ENCODE measurements around the gene TRAPPC2L.
A peak's percentile ranks its signal among the peaks of the same experiment; 100 is the strongest.
"Not testable (repeated sequence)": the region's sequence is repeated elsewhere in the genome, so short reads cannot be mapped to it uniquely, and the experiment has no call there.

TRAPPC2L gene

GRCh38 chr16:88894266-88894665, 37.3 kb downstream of the TRAPPC2L start:
- not testable (repeated sequence) for DNase-seq

DNA sequence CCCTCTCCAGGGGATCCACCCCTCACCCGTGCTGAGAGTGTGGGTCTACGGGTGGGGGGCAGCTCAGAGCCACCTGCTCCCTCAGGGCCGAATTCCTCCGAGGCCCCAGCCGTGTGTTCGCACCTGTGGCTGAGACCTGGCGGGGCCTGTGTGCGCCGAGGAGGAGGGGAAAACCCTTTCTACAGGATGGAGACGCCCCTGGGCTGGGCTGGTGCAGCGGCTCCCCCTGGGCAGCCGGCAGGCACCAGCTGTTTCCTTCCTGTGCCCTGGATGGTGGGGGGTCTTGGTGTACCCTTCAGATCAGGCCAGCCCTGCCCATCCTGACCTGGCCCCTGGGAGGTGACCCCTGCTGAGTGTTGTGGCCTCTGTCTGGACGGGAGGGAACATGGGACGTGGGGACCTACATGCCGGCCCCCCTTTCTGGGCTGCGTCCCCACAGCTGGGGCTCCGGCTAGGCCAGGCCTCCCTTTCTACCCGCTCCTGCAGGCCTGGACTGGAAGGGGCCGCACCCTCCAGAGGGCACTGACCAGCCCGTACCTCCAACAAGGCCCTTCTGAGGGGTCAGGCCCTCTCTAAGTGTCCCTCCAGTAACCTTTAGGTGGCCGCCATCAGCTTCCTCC, 37.9 kb downstream of the TRAPPC2L start:
- DNase-seq: no peak

GRCh38 chr16:88895335-88895734, 38.4 kb downstream of the TRAPPC2L start:
- no peak for DNase-seq

DNA sequence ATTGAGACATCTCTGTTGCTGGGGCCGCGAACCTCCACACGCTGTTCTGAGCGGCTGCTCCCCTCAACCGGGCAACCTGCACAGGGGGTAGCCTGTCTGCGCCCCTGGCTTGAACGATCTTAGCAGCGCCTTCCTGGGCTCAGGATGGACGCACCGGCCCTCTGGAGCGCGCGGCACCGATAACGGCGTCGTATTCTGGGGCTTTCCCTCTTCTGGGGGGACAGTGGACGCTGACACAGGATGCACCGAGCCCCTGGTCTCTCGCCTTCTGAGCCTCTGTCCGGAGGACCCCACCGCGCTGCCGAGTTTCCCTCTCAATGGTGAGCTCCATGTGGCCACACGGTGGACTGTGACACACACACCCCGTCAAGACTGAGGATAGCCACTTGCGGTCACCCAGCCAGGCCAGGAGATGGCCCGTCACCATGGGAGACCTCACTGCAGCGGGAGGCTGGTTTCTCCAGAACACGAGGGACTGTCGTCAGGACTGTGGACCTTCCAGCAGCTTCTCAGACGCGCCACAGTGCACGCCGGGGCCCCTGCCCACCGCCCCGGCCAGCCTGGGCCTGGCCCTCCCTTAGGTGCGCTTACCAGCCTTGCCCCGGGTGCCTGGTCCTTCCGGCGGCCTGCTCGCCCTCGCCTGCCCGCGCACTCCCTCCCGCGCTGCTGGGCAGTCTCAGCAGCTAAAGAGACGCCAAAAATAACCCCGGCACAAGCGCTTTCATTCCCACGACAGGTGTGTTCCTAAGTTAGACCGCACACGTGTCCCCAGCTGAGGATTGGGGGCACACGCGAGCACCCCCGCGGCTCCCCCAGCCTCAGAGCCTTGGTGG, 39.5 kb downstream of the TRAPPC2L start:
- no peak for DNase-seq

DNA sequence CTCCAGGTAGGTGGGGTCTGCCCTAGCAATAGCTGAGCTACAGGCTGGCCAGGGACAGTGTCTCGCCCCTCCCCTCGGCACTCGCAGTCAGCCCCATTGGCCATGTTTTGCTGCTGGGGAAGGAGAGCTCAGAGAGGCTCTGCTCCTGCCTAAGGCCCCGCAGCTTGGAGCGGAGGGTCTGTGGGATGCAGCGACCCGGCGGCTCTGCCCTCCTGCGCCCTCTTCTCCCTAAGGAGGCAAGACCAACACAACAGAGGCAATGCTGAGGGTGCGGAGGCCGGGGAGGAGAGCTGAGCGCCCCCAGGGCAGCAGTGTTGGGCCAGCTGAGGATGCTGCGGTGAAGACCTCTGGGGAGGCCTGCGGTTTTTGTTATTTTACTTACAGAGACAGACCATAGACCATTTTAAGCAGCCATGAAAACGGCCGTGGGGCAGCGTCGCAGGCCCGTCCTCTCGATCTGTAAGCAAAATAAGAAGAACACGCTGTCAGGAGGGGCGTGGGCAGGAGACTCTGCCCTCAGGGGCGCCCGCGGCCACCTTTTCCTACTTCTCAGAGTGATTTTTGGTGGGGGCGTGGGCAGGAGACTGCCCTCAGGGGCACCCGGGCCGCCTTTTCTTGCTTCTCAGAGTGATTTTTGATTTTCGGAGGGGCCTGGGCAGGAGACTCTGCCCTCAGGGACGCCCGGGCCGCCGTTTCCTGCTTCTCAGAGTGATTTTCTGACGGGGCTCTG, 40.9 kb downstream of the TRAPPC2L start:
- no peak for DNase-seq

- DNase-seq: no peak
Observed at GRCh38 chr16:88899901-88900661, 43.2 kb downstream of the TRAPPC2L start.

DNA sequence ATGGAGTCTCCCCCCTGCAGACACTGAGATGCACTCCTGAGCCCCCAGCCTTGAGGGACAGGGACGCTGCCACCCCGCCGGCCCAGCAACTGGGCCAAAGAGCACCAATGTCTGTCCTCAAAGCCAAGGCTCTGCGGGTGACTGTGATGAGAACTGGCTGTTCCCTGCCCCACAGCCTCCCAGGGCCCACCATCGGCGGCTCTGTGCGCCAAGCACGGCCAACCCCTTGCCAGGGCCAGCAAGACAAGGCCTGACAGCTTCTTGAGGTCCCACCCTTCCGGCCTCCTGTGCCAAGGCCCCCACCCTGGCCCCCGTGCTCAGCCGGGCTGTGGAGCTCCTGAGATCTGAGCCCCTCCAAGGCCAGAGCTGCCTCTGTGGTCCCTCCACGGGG, 43.7 kb downstream of the TRAPPC2L start:
- DNase-seq: no peak

DNA sequence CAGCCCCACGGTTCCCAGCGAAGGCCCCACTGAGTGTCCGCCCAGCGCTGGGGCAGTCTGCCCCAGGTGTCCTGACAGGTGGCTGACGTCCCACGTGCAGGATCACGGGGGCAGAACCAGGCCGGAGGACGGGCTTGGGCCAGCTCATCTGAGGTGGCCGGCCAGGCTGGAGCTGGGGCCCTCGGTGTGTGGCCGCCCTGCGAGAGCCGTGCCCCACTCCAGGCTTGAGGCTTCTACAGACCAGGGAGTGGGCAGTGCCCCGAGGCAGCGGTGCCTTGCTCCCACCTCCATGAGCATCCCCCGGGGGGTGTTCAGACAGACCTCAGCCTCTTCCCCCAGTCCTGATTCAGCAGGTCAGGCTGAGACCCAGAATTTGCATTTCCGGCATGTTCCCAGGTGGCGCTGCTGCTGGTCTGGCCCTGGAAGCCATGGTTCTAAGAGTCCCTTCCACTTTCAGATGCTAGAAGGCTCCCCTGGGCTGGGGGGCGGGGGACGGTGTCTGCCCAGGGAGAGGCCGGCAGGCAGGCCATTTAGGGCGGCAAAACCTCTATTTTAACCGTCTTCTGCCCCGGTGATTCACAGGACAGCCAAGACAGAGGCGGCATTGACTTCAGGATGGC, 44.9 kb downstream of the TRAPPC2L start:
- DNase-seq: no peak

GRCh38 chr16:88902744-88903143, 45.8 kb downstream of the TRAPPC2L start:
- no peak for DNase-seq

- DNase-seq: no peak
Observed at GRCh38 chr16:88903267-88903666, 46.3 kb downstream of the TRAPPC2L start.

DNA sequence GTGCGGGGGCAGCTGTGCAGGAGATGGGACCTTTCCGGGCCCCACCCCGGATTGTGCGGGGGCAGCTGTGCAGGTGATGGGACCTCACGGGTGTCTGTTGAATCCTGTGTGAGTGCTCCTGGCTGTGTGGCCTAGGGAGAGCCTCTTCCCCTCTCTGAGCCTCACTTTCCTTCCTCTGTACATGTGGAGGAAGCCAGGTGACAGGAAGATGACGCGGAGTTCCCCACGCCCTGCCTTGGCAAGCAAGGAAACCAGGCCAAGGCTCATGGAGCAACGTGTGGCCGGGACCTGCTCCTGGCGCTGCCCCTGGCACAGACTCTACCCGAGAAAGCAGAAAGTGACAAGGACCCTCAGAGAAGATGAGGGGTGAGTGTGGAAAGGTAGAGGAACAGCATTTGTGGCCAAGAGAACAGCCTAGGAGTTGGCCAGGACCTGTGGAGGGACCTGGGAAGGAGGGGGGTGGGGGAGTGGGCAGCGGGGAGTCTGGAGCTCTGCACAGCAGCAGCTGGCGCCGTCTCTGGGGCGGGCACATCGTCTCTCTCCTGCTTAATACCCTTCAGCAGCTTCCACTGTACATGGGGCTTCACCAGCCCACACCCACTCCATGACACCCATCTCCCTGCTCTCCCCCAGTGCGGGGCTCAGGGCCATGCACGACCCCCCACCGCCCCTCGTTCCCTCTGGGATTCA, 47.9 kb downstream of the TRAPPC2L start:
- no peak for DNase-seq

DNA sequence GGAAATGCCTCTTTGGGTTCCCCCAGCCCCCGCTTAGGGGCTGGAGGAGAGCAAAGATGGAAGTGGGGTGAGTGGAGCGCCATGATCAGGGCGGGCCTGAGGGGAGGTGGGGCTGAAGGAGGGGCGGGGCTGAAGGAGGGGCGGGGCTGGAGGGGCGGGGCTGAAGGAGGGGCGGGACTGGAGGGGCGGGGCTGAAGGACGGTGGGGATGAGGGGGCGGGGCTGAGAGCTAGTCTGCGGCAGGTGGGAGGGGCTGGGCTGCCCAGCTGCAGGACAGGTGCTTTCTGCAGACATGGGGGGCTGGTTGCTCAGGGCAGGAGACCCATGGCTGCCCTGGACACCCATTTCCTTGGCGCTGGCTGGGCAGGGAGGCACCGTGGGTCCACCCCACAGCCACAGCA, 48.6 kb downstream of the TRAPPC2L start:
- no peak for DNase-seq

DNA sequence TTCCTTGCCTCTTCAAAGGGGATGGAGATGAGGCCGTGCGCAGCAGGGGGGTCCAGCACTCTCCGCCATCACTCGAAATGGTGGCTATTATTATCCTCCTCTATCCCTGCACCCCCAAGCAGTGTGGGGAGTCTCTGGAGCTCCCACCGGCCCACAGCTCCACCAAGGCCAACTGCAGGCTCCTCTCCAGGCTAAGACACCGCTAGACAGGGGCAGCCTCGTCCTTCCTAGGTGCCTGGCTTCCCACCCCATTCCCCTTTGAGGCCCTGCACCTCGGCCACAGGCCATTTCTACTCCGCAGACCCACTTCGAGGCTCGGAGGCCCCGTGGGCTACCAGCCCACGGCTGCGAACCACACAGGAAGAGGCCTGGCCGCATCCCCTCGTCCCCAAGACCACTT, 49.1 kb downstream of the TRAPPC2L start:
- DNase-seq: no peak

DNA sequence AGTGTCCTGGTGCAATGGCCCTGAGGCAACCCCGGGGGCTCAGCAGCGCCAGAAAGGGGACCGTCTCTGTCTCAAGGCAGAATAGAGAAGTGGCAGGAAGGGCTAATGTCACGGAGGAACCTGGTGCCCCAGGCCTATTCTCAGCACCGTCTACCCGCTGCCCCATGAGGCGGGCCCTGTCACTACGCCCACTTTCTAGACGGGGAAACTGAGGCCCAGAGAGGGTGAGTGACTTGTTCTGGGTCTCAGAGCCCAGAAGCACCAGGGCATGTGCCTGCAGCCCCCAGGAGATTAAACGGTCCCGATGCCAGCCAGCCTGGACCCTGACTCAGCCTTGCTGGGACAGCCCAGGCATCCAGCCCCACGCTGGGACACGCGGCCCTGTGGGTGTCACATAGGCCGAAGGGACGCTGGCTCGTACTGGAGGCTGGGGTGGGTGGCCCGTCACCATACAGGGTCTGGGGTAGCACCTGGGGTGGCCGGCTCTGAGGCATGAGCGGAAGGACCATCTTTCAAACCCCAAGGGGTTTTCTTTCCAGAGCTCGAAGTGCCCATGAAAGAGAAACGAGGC, 49.7 kb downstream of the TRAPPC2L start:
- DNase-seq: no peak

- no peak for DNase-seq
Observed at GRCh38 chr16:88907768-88908167, 50.8 kb downstream of the TRAPPC2L start.

DNA sequence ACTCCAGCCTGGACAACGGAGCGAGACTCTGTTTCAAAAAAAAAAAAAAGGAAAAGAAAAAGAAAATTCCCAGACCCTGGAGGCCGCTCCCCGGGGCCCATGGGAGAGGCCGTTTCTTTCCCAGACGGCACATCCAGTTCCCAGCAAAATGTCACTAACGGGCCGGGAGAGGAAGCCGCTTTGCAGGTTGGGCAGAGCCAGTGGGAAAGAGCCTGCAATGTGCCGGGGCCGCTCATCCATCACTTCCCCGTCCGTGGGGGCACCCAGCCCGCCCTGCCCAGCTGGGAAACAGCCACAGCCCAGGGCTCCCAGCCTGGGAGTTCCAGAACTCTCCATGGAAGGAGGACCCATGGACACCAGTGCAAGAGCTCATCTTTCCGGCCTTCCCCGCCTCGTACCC, 51.4 kb downstream of the TRAPPC2L start:
- no peak for DNase-seq

DNA sequence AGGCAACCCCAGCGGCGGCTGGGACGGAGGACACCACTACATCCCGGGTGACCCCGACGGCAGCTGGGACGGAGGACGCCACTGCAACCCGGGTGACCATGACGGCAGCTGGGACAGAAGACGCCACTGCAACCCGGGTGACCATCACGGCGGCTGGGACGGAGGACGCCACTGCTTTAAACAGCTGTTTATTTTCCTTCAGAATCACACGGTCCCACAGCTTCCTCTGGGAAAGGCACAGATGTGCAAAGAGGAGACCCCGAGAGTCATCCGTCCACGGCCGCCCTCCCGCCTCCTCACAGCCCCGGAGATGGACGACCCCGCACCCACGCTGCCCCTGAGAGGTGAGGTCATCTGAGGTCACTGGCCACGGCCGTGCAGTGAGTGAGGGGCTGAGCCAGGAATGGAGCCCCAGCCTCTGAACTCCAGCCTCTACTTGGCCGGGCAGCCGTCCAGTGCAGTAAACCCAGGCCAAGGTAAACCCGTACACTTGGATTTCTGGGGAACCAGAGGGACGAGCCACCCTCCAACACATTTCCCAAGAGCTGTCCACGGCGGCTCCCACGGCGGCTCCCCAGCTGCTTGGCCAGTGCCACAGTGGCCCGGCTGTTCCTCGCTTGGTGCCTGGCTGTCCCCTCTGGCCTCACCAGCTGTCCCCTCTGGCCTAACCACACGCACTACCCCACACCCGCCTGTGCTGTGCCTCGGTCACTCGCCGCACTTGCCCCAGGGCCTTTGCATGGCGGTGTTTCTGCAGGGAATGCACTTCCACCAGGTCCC, 52.7 kb downstream of the TRAPPC2L start:
- no peak for DNase-seq

DNA sequence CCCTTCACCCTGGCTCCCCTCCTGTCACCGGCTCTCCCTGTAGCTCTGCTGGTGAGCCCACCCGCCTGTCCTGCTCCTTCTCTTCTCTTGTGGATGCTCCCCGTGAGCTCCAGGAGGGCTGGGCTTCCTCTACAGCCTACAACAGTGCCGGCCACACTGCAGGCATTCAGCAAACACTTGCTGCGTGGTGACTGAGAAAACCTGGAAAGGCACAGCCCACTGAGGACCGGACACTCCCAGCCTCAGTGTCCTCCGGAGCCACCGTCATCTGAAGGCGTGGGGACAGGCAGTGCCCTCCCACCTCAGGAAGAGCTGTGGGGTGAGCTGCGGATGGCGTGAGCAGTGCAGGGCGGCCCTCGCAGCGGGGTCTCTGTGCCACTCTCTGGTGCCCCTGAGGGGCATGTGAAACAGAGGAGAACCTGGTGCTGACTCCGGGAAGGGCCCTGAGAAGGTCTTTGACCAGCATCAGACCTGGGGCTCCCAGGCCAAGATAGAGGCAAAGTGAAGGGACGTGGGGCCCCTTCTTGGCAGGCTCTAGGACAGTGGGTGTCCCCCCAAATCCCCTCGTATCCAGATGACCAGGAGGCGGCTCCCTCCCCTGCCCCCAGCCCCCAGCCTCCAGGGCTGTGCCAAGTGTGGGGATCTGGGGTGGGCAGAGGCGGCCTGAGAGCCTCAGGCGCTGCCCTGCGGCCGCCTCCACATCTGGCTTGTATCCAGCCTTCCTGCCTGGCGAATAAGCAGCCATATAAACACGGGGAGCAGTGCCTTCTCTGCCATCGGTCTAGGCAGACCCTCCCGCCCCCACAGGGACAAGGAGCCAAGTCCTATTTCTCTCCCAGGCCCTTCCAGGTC, 53.6 kb downstream of the TRAPPC2L start:
- DNase-seq: peak; percentile 87

- peak; percentile 87 for DNase-seq
Observed at GRCh38 chr16:88911136-88911945, 54.4 kb downstream of the TRAPPC2L start.
